H9 (cell line): Measurements from ENCODE around the gene COL17A1. TPM values are rescaled to one million over a fixed set of nuclear protein-coding genes. Genes with fewer than 3 reads are reported as not detected.

ENCODE experiments used
- DNase-seq: peaks from one replicate; pipeline ENCODE4 v3.0.0-alpha.2; 2017
- H2AFZ ChIP-seq: one replicate; pipeline ENCODE4 v1.6.1; 2013; ENCODE audit warnings: mild to moderate bottlenecking, low read length, control low read depth, moderate library complexity
- H2AK5ac ChIP-seq: 2 replicates; pipeline ENCODE4 v1.6.1; 2013; ENCODE audit warnings: low read length, control low read depth, mixed read lengths; ENCODE audit not compliant: insufficient read length
- H2BK120ac ChIP-seq: one replicate; pipeline ENCODE4 v1.6.1; 2013; ENCODE audit warnings: low read depth, mild to moderate bottlenecking, low read length, control low read depth, inconsistent platforms; ENCODE audit not compliant: poor library complexity, severe bottlenecking
- H2BK12ac ChIP-seq: 2 replicates; pipeline ENCODE4 v1.6.1; 2013; ENCODE audit warnings: low read length, control low read depth, mixed read lengths, low read depth; ENCODE audit not compliant: insufficient read length
- H2BK15ac ChIP-seq: 2 replicates; pipeline ENCODE4 v1.6.1; 2013; ENCODE audit warnings: low read depth, low read length, control low read depth
- H2BK20ac ChIP-seq: one replicate; pipeline ENCODE4 v1.6.1; 2013; ENCODE audit warnings: low read depth, mild to moderate bottlenecking, low read length, control low read depth, inconsistent platforms; ENCODE audit not compliant: poor library complexity, severe bottlenecking
- H2BK5ac ChIP-seq: 2 replicates; pipeline ENCODE4 v1.6.1; 2013; ENCODE audit warnings: low read length, control low read depth, mixed read lengths; ENCODE audit not compliant: insufficient read length
- H3K14ac ChIP-seq: 2 replicates; pipeline ENCODE4 v1.6.1; 2013; ENCODE audit warnings: low read length, control low read depth; ENCODE audit not compliant: insufficient read depth
- H3K18ac ChIP-seq: 2 replicates; pipeline ENCODE4 v1.6.1; 2013; ENCODE audit warnings: low read depth, mild to moderate bottlenecking, mixed read lengths, low read length, control low read depth; ENCODE audit not compliant: insufficient read length
- H3K23ac ChIP-seq: 2 replicates; pipeline ENCODE4 v1.6.1; 2013; ENCODE audit warnings: low read length, control low read depth, mixed read lengths, low read depth; ENCODE audit not compliant: insufficient read length
- H3K23me2 ChIP-seq: 2 replicates; pipeline ENCODE4 v1.6.1; 2013; ENCODE audit warnings: low read depth, mild to moderate bottlenecking, mixed read lengths, low read length, control low read depth; ENCODE audit not compliant: insufficient read length, poor library complexity, severe bottlenecking
- H3K27ac ChIP-seq: 2 replicates; pipeline ENCODE4 v1.5.1; 2013; ENCODE audit warnings: low read length, control low read depth, mixed read lengths, low read depth; ENCODE audit not compliant: insufficient read length
- H3K27me3 ChIP-seq: 2 replicates; pipeline ENCODE4 v1.6.1; 2013; ENCODE audit warnings: low read length, control low read depth, inconsistent platforms; ENCODE audit not compliant: insufficient read depth
- H3K4ac ChIP-seq: 2 replicates; pipeline ENCODE4 v1.6.1; 2013; ENCODE audit warnings: low read depth, mild to moderate bottlenecking, control low read depth, inconsistent platforms, low read length, moderate library complexity
- H3K4me1 ChIP-seq: 2 replicates; pipeline ENCODE4 v1.6.1; 2013; ENCODE audit warnings: low read length, control low read depth, inconsistent platforms; ENCODE audit not compliant: insufficient read depth
- H3K4me2 ChIP-seq: 2 replicates; pipeline ENCODE4 v1.6.1; 2013; ENCODE audit warnings: low read length, control low read depth, mixed read lengths; ENCODE audit not compliant: insufficient read length, insufficient read depth
- H3K56ac ChIP-seq: 2 replicates; pipeline ENCODE4 v1.6.1; 2013; ENCODE audit warnings: low read depth, mild to moderate bottlenecking, mixed read lengths, low read length, control low read depth; ENCODE audit not compliant: insufficient read length
- H3K79me1 ChIP-seq: 2 replicates; pipeline ENCODE4 v1.6.1; 2013; ENCODE audit warnings: low read depth, mild to moderate bottlenecking, moderate library complexity, low read length, control low read depth, inconsistent platforms; ENCODE audit not compliant: insufficient read depth, poor library complexity, severe bottlenecking
- H3K79me2 ChIP-seq: 2 replicates; pipeline ENCODE4 v1.6.1; 2013; ENCODE audit warnings: low read length, control low read depth, inconsistent platforms; ENCODE audit not compliant: insufficient read depth
- H3K9ac ChIP-seq: 2 replicates; pipeline ENCODE4 v1.6.1; 2013; ENCODE audit warnings: low read length, control low read depth, mixed read lengths; ENCODE audit not compliant: insufficient read length; ENCODE audit errors: extremely low read depth
- H3K9me3 ChIP-seq: one replicate; pipeline ENCODE4 v1.6.1; 2013; ENCODE audit warnings: low read depth, low read length, inconsistent platforms; ENCODE audit not compliant: control insufficient read depth
- H3T11ph ChIP-seq: one replicate; pipeline ENCODE4 v1.6.1; 2013; ENCODE audit warnings: mild to moderate bottlenecking, low read length, control low read depth, inconsistent platforms
- H4K20me1 ChIP-seq: one replicate; pipeline ENCODE4 v1.6.1; 2013; ENCODE audit not compliant: control insufficient read depth, insufficient read length, insufficient read depth
- H4K5ac ChIP-seq: 2 replicates; pipeline ENCODE4 v1.6.1; 2013; ENCODE audit warnings: low read depth, mild to moderate bottlenecking, mixed read lengths, low read length, control low read depth; ENCODE audit not compliant: insufficient read length
- H4K8ac ChIP-seq: replicated peaks from 2 replicates; pipeline ENCODE4 v1.6.1; 2013; ENCODE audit warnings: low read length, control low read depth, mixed read lengths, low read depth; ENCODE audit not compliant: insufficient read length
- H4K91ac ChIP-seq: 2 replicates; pipeline ENCODE4 v1.6.1; 2013; ENCODE audit warnings: low read depth, mild to moderate bottlenecking, moderate library complexity, mixed read lengths, low read length, control low read depth; ENCODE audit not compliant: insufficient read length
- H3K27ac Mint-ChIP-seq, 3 experiments: 2 replicates in 2 of 3; 3 replicates in 1 of 3; pipeline ENCODE4 v1.8.0; 2020 to 2021; ENCODE audit warnings: mixed read lengths in 3 of 3, mild to moderate bottlenecking in 1 of 3, moderate library complexity in 1 of 3
- H3K27me3 Mint-ChIP-seq: 2 replicates; pipeline ENCODE4 v1.8.0; 2021; ENCODE audit warnings: low read depth, mild to moderate bottlenecking, moderate library complexity, mixed read lengths
- H3K36me3 Mint-ChIP-seq, 3 experiments: 2 replicates in 2 of 3; 3 replicates in 1 of 3; pipeline ENCODE4 v1.8.0; 2020 to 2021; ENCODE audit warnings: low read depth in 3 of 3, mixed read lengths in 3 of 3; ENCODE audit not compliant: insufficient read depth in 1 of 3
- H3K4me1 Mint-ChIP-seq, 2 experiments: 2 replicates each; pipeline ENCODE4 v1.8.0; 2020; ENCODE audit warnings: mixed read lengths in 2 of 2
- H3K4me3 Mint-ChIP-seq, 2 experiments: 2 replicates in 1 of 2; 3 replicates in 1 of 2; pipeline ENCODE4 v1.8.0; 2020 to 2021; ENCODE audit warnings: mild to moderate bottlenecking in 2 of 2, mixed read lengths in 2 of 2, moderate library complexity in 1 of 2
- H3K9me3 Mint-ChIP-seq, 2 experiments: 2 replicates in 1 of 2; 3 replicates in 1 of 2; pipeline ENCODE4 v1.8.0; 2020; ENCODE audit warnings: mild to moderate bottlenecking in 2 of 2, mixed read lengths in 2 of 2, moderate library complexity in 1 of 2
- WGBS: extraction: QIAGEN DNeasy Blood & Tissue Kit; methylation state at CpG from one replicate; pipeline ENCODE4 v1.1.7; 2013; ENCODE audit warnings: missing lambda C conversion rate, low lambda C conversion rate, mixed read lengths; ENCODE audit not compliant: insufficient read length; ENCODE audit errors: extremely low coverage; 5-methylcytosine and 5-hydroxymethylcytosine counted together
- total RNA-seq: library from RNA; stranded (reverse); gene quantifications from 2 replicates; pipeline ENCODE4 v1.2.1, GENCODE V29; 2021
- TF ChIP-seq, protein P1 (sequence below): fragments of 200-600 bp; sonication (generic); conservative IDR thresholded peaks from 3 replicates; pipeline ENCODE4 v1.8.0; 2021; ENCODE audit warnings: antibody characterized with exemption, mild to moderate bottlenecking

The COL17A1 gene
- total RNA-seq, 1 experiment from 2014 or later: 1.9 TPM

DNA sequence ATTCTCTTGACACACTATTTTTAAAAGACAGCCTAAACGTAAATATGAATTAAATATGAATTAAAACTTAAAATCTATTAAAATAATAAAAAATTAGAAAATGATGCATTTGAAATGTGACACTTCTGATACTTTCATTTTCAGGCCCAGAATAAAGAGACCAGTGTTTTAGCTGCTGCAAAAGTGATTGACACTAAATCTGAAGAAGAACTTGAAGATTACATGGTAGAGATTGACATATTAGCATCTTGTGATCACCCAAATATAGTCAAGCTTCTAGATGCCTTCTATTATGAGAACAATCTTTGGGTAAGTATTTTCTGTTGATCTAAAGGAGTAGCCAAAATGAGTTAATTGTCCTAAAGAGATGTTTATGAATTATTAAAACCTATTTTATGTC, 95.1 kb downstream of the COL17A1 start:
- H2AK5ac ChIP-seq: no peak overlapping the region
- H3K27ac ChIP-seq: no peak overlapping the region
- DNase-seq: no peak
- H3K36me3 Mint-ChIP-seq: peaks cover 0 to 2% (median 0%) of the 10 kb centered on the region in 3 experiments; a peak in 1 of 7 replicates
- H4K91ac ChIP-seq: no peak overlapping the region
- H4K20me1 ChIP-seq: no peaks in the 10 kb centered on the region
- H3K27me3 Mint-ChIP-seq: no peaks in the 10 kb centered on the region
- no peak overlapping the region for H3K18ac ChIP-seq
- no peaks in the 10 kb centered on the region for H3K79me2 ChIP-seq
- H2BK12ac ChIP-seq: no peak overlapping the region
- no peak overlapping the region for H3K23ac ChIP-seq
- no peak overlapping the region for H4K8ac ChIP-seq
- H3K4ac ChIP-seq: no peak overlapping the region
- peaks cover 0 to 3% of the 10 kb centered on the region in 2 experiments; a peak in 1 of 4 replicates for H3K4me1 Mint-ChIP-seq
- H3K9me3 ChIP-seq: no peaks in the 10 kb centered on the region
- TF ChIP-seq, protein P1, sequence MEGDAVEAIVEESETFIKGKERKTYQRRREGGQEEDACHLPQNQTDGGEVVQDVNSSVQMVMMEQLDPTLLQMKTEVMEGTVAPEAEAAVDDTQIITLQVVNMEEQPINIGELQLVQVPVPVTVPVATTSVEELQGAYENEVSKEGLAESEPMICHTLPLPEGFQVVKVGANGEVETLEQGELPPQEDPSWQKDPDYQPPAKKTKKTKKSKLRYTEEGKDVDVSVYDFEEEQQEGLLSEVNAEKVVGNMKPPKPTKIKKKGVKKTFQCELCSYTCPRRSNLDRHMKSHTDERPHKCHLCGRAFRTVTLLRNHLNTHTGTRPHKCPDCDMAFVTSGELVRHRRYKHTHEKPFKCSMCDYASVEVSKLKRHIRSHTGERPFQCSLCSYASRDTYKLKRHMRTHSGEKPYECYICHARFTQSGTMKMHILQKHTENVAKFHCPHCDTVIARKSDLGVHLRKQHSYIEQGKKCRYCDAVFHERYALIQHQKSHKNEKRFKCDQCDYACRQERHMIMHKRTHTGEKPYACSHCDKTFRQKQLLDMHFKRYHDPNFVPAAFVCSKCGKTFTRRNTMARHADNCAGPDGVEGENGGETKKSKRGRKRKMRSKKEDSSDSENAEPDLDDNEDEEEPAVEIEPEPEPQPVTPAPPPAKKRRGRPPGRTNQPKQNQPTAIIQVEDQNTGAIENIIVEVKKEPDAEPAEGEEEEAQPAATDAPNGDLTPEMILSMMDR: no peak
- no peak overlapping the region for H2AFZ ChIP-seq
- WGBS: no CpG with 5 or more reads among the region's 1 CpG
- no peaks in the 10 kb centered on the region for H3K27me3 ChIP-seq
- H3K9ac ChIP-seq: no peak overlapping the region
- H3K14ac ChIP-seq: no peak overlapping the region
- H3K9me3 Mint-ChIP-seq: no peaks in the 10 kb centered on the region
- no peak overlapping the region for H3K27ac Mint-ChIP-seq
- H3K4me1 ChIP-seq: no peaks in the 10 kb centered on the region
- H3K79me1 ChIP-seq: no peaks in the 10 kb centered on the region
- no peak overlapping the region for H4K5ac ChIP-seq
- no peak overlapping the region for H2BK120ac ChIP-seq
- H3T11ph ChIP-seq: no peak overlapping the region
- H3K4me3 Mint-ChIP-seq: no peak overlapping the region
- no peak overlapping the region for H2BK5ac ChIP-seq
- H2BK20ac ChIP-seq: no peak overlapping the region
- no peaks in the 10 kb centered on the region for H3K23me2 ChIP-seq
- H3K4me2 ChIP-seq: no peak overlapping the region
- H3K56ac ChIP-seq: no peak overlapping the region
- no peak overlapping the region for H2BK15ac ChIP-seq
